Thymus (tissue), 11 donors: ENCODE data around the gene TDRD6. TPM values are rescaled to one million over a fixed set of nuclear protein-coding genes. Genes with fewer than 3 reads are reported as not detected.
"Not testable (repeated sequence)": the region's sequence is repeated elsewhere in the genome, so short reads cannot be mapped to it uniquely, and the experiment has no call there.

Source experiments
- DNase-seq, 9 donors: peaks; one replicate each; pipeline ENCODE4 v3.0.0-alpha.2; 2013; ENCODE audit warnings: low spot score in 9 of 9, low read depth in 6 of 9, missing footprints in 1 of 9
- H3K27ac ChIP-seq, 2 donors: one replicate each; pipeline ENCODE4 v1.5.1; 2013; ENCODE audit warnings: control low read depth in 1 of 2, low read depth in 1 of 2, low read length in 1 of 2, mild to moderate bottlenecking in 1 of 2, moderate library complexity in 1 of 2
- H3K27me3 ChIP-seq, 2 donors: one replicate each; pipeline ENCODE4 v1.5.1; 2013; ENCODE audit warnings: low read length in 1 of 2; ENCODE audit not compliant: control insufficient read depth in 2 of 2, insufficient read depth in 1 of 2
- H3K36me3 ChIP-seq, 2 donors: one replicate each; pipeline ENCODE4 v1.5.1; 2013; ENCODE audit warnings: low read length in 1 of 2, mild to moderate bottlenecking in 1 of 2, moderate library complexity in 1 of 2; ENCODE audit not compliant: control insufficient read depth in 2 of 2, insufficient read depth in 2 of 2
- H3K4me1 ChIP-seq, 2 donors: one replicate each; pipeline ENCODE4 v1.5.1; 2013; ENCODE audit warnings: low read length in 2 of 2; ENCODE audit not compliant: control insufficient read depth in 2 of 2, insufficient read depth in 2 of 2
- H3K4me3 ChIP-seq, 2 donors: one replicate each; pipeline ENCODE4 v1.5.1; 2013; ENCODE audit warnings: low read length in 2 of 2, control low read depth in 1 of 2, mild to moderate bottlenecking in 1 of 2
- H3K9me3 ChIP-seq, 2 donors: one replicate each; pipeline ENCODE4 v1.5.1; 2013; ENCODE audit warnings: low read length in 1 of 2, mild to moderate bottlenecking in 1 of 2; ENCODE audit not compliant: control insufficient read depth in 2 of 2, insufficient read depth in 1 of 2
- WGBS: extraction: QIAGEN DNeasy Blood & Tissue Kit; methylation state at CpG from one replicate; pipeline ENCODE4 v1.1.7; 2013; 5-methylcytosine and 5-hydroxymethylcytosine counted together
- polyA plus RNA-seq: library from polyadenylated mRNA; stranded (reverse); fragments of 200-250 nt; gene quantifications from one replicate; pipeline ENCODE4 v1.2.3, GENCODE V29; 2013
- total RNA-seq: library from RNA; stranded (reverse); fragments of 120-200 nt; gene quantifications from one replicate; pipeline ENCODE4 v1.2.4, GENCODE V29; 2013
- donor health status: healthy.

The TDRD6 gene
- total and polyA plus RNA-seq, 2 donors = 0.09 to 0.30 TPM

DNA sequence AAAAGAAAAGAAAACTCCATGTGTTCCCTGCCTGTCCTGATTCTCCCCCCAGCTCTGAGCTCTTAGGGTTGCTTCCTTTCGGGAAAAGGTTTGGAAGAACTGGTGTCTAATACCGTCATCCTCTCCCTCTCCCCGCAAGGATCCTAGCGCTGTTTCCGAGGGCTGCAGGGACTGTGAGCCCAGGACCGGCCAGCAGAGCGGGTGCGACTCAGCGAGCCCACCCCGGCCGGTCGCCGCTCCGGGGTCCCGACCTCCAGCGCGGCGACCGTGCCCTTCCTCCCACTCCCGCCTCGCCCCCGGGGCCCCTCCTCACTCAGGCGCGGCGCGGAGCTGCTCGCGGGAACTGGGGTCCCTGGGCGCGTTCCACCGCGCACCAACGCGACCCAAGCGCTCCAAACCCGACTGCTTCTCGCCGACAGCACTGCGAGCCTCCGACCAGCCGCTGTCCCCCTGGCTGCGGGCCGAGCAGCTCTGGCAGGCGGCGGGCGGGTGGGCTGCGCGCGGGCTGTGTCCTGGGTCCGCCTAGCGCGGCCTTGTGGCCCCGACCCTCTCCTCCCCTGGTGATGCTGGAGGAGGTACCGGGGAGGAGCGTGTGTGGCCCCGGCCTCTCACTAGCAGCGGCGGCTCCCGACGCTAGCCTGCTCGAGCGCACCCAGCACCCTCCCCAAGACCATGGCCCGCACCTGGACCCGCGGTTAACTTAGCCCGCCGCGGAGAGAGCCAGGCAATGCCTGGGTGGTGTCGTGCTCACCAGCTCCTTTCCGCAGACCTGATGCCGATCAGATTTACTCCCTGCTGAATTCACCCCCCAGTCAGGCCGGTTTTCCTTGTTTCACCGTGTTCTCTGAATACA, 47.4 kb downstream of the TDRD6 start, which contains the start of gene PLA2G7:
PLA2G7 (minus strand) TSS at position 509 of the 853 bp plus-strand sequence. CDS start 12,484 bp downstream, outside the sequence.
- Histone ChIP-seq H3K4me1 (peaks cover 0 to 3% of the 10 kb centered on the region in 2 donors), H3K36me3 (no peaks in the 10 kb centered on the region), H3K27me3 (peaks cover 27 to 50% of the 10 kb centered on the region in 2 donors), H3K27ac (no peak within 1 kb of the TSS), H3K4me3 (peak within 1 kb of the TSS; percentile 24 to 27), H3K9me3 (no peaks in the 10 kb centered on the region)
- WGBS = 2% methylated on average over 73 of the region's 73 CpGs
- peak in 2 of 9 donors; percentile 2 to 4 for DNase-seq

DNA sequence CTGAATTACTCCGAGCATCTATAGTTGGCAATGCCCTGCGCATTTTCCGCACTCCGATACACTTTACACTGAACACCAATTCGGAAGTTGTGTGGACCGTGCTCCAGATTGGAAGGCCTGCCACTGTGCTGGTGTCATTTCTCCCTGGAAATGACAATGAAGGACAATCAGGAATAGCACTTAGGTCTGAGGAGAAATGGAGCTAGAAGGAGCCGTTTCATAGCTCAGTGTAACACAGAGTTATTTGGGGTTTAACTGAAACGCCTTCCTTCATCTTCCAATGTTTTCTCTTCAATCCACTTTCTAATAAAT, 48.0 kb downstream of the TDRD6 start:
- Histone ChIP-seq H3K4me1 (peaks cover 0 to 3% of the 10 kb centered on the region in 2 donors), H3K36me3 (no peaks in the 10 kb centered on the region), H3K27ac (no peak overlapping the region), H3K9me3 (no peaks in the 10 kb centered on the region), H3K27me3 (peaks cover 27 to 50% of the 10 kb centered on the region in 2 donors), H3K4me3 (peak overlapping the region in 1 of 2 donors; percentile 27)
- WGBS = 28% methylated on average over 8 of the region's 8 CpGs
- DNase-seq = no peak

DNA sequence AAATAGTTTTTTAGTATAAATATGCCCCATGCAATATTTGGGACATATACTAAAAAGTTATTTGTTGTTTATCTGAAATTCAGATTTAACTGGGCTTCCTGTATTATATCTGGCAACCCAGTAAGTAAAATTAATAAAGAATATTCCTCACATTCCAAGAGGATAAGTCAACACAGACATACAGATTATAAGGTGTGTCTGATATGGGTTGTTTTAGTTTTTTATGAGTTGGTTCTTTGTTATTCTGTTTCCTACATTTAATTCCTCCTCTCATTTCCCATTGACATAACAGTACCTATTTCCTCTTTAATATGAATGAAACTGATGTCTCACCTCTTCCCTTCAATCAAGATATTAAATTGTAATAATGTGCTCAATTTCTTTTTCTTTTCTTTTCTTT, 49.2 kb downstream of the TDRD6 start:
- Histone ChIP-seq H3K9me3 (no peaks in the 10 kb centered on the region), H3K36me3 (no peaks in the 10 kb centered on the region), H3K27me3 (peaks cover 27 to 49% of the 10 kb centered on the region in 2 donors), H3K27ac (no peak overlapping the region), H3K4me1 (peaks cover 0 to 3% of the 10 kb centered on the region in 2 donors), H3K4me3 (no peak overlapping the region)
- DNase-seq = no peak

DNA sequence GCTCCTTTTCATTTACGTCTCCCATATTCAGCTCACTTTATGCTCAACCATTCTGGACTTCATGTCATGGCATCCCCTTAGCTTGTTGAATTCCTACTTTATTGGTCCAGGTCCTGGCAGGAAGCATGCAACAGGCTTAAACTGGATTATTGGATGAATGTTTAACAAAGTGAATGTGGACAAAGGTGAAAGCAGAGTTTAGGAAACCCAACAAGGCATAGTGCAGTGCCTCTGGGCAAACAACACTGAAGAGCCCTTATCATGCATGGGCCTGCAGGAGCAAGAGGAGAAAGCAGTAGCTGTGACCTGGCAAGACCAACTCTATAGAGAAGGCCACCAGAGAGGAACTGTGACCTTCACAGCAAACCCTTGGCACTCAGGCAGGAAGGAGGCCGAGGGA, 53.8 kb downstream of the TDRD6 start:
- no peak overlapping the region for H3K4me3 ChIP-seq
- no peak for DNase-seq
- 96% methylated on average over 2 of the region's 2 CpGs for WGBS

DNA sequence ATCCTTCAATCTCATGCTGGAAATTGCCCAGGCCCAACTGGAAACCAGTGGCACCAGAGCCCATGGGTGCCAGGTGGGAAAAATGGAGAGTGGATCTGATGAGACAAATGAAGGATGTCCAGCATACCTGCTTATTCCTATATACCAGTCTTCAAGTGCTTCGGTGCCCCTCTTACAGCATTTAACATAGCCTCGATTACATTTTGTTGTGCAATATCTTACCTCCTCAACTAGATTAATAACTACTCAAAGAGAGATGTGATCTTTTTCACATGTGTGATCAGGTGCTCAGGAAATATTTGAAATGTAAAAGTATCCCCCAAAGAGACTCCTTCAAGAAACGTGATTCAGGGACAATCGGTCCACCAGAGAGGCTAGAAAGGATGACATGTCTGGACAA, 54.2 kb downstream of the TDRD6 start:
- H3K27me3 ChIP-seq = peaks cover 0 to 7% of the 10 kb centered on the region in 2 donors
- H3K4me1 ChIP-seq = no peaks in the 10 kb centered on the region
- DNase-seq = no peak
- no peaks in the 10 kb centered on the region for H3K9me3 ChIP-seq
- H3K36me3 ChIP-seq = no peaks in the 10 kb centered on the region
- 94% methylated on average over 4 of the region's 4 CpGs for WGBS
- no peak overlapping the region for H3K27ac ChIP-seq
- H3K4me3 ChIP-seq = no peak overlapping the region

More for the DNA sequence above, 53.8 kb downstream of the TDRD6 start:
- H3K36me3 ChIP-seq = no peaks in the 10 kb centered on the region
- H3K27ac ChIP-seq = no peak overlapping the region
- peaks cover 3 to 11% of the 10 kb centered on the region in 2 donors for H3K27me3 ChIP-seq
- no peaks in the 10 kb centered on the region for H3K9me3 ChIP-seq
- no peaks in the 10 kb centered on the region for H3K4me1 ChIP-seq

DNA sequence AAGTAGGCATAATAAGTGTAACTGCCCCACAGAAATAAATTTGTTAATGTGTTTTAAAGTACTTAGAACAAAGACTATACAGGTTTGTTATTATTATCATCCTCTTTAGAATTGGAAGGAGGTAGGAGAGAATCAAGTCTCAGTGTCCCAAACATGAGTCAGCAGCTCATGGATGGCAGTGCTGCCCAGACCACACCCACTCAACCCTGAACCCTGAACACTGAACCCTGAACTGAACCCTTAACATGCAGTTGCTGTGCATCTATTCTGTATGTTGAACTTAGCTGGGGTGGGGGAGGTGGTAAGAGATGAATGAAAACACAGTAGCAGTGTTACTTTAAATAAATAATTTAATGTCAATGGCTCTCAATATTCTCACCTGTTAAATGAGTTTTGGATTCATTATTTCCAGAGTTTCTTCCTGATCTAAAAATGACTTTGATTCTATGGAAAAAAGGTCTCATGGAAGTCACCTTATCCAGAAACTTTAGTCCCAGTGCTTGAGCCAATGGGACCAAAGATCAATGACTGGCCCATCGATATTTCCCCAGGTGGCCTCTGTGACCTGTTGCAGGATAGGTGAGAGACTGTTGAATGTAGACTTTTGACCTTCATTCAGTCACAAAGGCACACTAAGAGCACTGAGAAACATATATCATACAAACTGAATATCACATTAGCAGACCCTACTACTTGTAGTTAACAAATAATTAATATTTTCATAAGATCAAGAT, 55.9 kb downstream of the TDRD6 start:
- no peaks in the 10 kb centered on the region for H3K4me1 ChIP-seq
- no peak overlapping the region for H3K27ac ChIP-seq
- 95% methylated on average over 1 of the region's 1 CpG for WGBS
- no peaks in the 10 kb centered on the region for H3K27me3 ChIP-seq
- no peaks in the 10 kb centered on the region for H3K36me3 ChIP-seq
- no peak overlapping the region for H3K4me3 ChIP-seq
- no peak for DNase-seq
- no peaks in the 10 kb centered on the region for H3K9me3 ChIP-seq

DNA sequence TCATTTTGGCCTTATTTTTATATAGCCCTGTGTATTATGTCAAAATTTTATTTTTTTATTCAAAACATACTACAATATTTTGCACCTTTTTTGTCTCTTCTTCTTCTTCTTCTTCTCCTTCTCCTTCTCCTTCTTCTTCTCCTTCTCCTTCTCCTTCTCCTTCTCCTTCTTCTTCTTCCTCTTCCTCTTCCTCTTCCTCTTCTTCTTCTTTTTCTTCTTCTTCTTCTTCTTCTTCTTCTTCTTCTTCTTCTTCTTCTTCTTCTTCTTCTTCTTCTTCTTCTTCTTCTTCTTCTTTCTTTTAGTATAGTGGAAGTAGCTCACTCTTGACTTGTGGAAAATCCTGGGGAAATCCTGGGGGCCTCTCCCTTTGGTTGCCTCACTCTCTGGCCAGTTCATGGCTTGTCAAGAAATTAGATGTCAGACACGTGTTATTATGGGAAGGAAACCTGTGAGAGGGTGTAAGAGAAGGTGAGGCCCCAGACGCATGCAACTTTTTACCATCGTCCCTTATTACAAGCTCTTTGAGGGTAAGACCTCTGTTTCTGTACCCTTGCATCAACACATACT, 56.6 kb downstream of the TDRD6 start:
- H3K27me3 ChIP-seq, DNase-seq, H3K4me3 ChIP-seq, H3K4me1 ChIP-seq, H3K27ac ChIP-seq, H3K36me3 ChIP-seq, H3K9me3 ChIP-seq: not testable (repeated sequence)
- WGBS = 92% methylated on average over 3 of the region's 3 CpGs

DNA sequence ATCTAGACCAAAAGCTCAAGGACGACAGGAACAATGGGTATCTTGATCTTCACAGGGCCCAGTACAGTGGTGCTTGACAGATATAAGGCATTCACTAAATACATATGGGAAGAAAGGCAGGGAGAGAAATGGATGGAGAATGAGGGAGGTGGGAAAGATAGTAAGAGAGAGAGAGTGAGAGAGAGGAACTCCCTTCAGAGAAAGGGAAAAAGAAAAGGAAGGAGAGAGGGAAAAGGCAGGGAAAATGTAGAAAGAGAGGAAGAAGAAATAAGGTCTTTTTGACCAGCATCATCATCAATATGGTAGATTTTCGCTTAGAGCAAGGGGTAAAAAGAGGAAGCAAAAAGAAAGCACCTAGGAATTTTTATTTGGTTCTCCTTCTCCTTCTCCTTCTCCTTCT, 58.3 kb downstream of the TDRD6 start:
- 70% methylated on average over 2 of the region's 2 CpGs for WGBS
- Histone ChIP-seq H3K4me3 (no peak overlapping the region), H3K27ac (no peak overlapping the region), H3K36me3 (no peaks in the 10 kb centered on the region), H3K27me3 (no peaks in the 10 kb centered on the region), H3K4me1 (no peaks in the 10 kb centered on the region), H3K9me3 (peaks cover 0 to 3% of the 10 kb centered on the region in 2 donors)
- DNase-seq = no peak

DNA sequence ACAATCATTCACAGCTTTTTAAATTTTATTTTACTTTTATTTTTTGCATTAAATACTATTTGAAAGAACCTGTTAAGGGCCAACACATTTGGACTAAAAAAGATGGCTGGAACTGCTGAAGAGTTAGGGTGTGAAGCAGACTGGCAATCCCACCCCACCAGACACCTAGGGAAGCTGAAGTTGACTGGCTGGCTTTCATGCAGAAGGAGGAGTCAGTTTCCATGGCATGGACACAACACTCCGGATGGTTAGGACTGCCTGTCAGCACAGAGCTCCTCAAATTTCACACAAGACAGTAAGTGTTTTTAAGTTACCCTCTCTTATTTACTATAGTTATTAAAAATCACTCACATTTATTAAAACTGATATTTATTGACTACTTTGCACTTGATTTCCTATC, 59.0 kb downstream of the TDRD6 start, which contains the start of gene ANKRD66:
ANKRD66 (plus strand) TSS at position 238 of the 400 bp plus-strand sequence. CDS start 5,016 bp downstream, outside the sequence.
- Histone ChIP-seq H3K9me3 (peaks cover 0 to 3% of the 10 kb centered on the region in 2 donors), H3K36me3 (no peaks in the 10 kb centered on the region), H3K27ac (no peak within 1 kb of the TSS), H3K27me3 (no peaks in the 10 kb centered on the region), H3K4me1 (no peaks in the 10 kb centered on the region), H3K4me3 (no peak within 1 kb of the TSS)
- DNase-seq = no peak
- 94% methylated on average over 1 of the region's 1 CpG for WGBS
